Right lobe of liver (tissue), 4 donors: ENCODE results near the gene FEN1.

Experiments used
- CTCF ChIP-seq, 4 donors: fragments of 200-600 bp in 3 of 4; fragments of 450-650 bp in 1 of 4; IDR thresholded peaks; one replicate each; pipeline versions ENCODE4 v1.5.1 to v1.8.0; 2016 to 2022; ENCODE audit warnings: antibody characterized with exemption in 4 of 4, mild to moderate bottlenecking in 2 of 4
- POLR2A ChIP-seq: fragments of 450-650 bp; IDR thresholded peaks from one replicate; pipeline ENCODE4 v1.6.1; 2017; ENCODE audit warnings: antibody characterized with exemption, mild to moderate bottlenecking
- donor health status: DM: no; HTN: no; CAD: no.
- donor health status: DM: no; HTN: no; CAD: no.
- donor health status: DM: no; HTN: yes; CAD: no.

GRCh38 chr11:61774411-61774810, 18.3 kb upstream of the FEN1 start:
- TF ChIP-seq CTCF (IDR thresholded peaks at IDR 0.05) (no peak), POLR2A (no peak)
